DMS79 treated with DMSO at 0.1 percent for 48 hours (cell line): ENCODE measurements around the gene PRRT1.
"Not testable (repeated sequence)": the region's sequence is repeated elsewhere in the genome, so short reads cannot be mapped to it uniquely, and the experiment has no call there.

ENCODE experiments used
- DNase-seq: peaks from one replicate; lab custom pipeline; 2025; lab: John Stamatoyannopoulos, UW

The PRRT1 gene

GRCh38 chr6:32151863-32152768, at the start of gene PRRT1:
Gene PRRT1, minus strand, starts transcription at chr6:32151939. Its CDS starts 112 bp downstream, at chr6:32151827.
- no peak for DNase-seq

GRCh38 chr6:32200711-32201475, 49.2 kb upstream of the PRRT1 start:
- no peak for DNase-seq

GRCh38 chr6:32198866-32199265, 47.1 kb upstream of the PRRT1 start:
- DNase-seq, result no peak

GRCh38 chr6:32198345-32198696, 46.6 kb upstream of the PRRT1 start:
- no peak for DNase-seq

- no peak for DNase-seq
Observed at GRCh38 chr6:32196682-32197616, 45.2 kb upstream of the PRRT1 start.

- DNase-seq, result peak; percentile 76
Observed at GRCh38 chr6:32195902-32196681, 44.4 kb upstream of the PRRT1 start.

GRCh38 chr6:32195652-32195901, 43.8 kb upstream of the PRRT1 start:
- peak; percentile 96 for DNase-seq

GRCh38 chr6:32194825-32195651, 43.3 kb upstream of the PRRT1 start:
- peak; percentile 32 for DNase-seq

GRCh38 chr6:32194388-32194787, 42.6 kb upstream of the PRRT1 start:
- no peak for DNase-seq

GRCh38 chr6:32193096-32193495, 41.4 kb upstream of the PRRT1 start:
- DNase-seq, result not testable (repeated sequence)

- no peak for DNase-seq
Observed at GRCh38 chr6:32192608-32193039, 40.9 kb upstream of the PRRT1 start, which contains the start of gene GPSM3. Gene GPSM3, minus strand, starts transcription at chr6:32192643. Its CDS starts 130 bp downstream, at chr6:32192513.

- no peak for DNase-seq
Observed at GRCh38 chr6:32191696-32192607, 40.2 kb upstream of the PRRT1 start.

- no peak for DNase-seq
Observed at GRCh38 chr6:32190911-32191677, 39.4 kb upstream of the PRRT1 start.

- DNase-seq, result peak; percentile 88
Observed at GRCh38 chr6:32190054-32190851, 38.5 kb upstream of the PRRT1 start, which contains the start of gene PBX2. Gene PBX2, minus strand, starts transcription at chr6:32190202. Its CDS starts 287 bp downstream, at chr6:32189915.

GRCh38 chr6:32189742-32190053, 38.0 kb upstream of the PRRT1 start:
- no peak for DNase-seq

GRCh38 chr6:32189069-32189741, 37.5 kb upstream of the PRRT1 start:
- DNase-seq, result no peak

GRCh38 chr6:32188381-32189068, 36.8 kb upstream of the PRRT1 start:
- no peak for DNase-seq
